Stimulated activated CD4-positive, alpha-beta T cell treated with anti-CD3 and anti-CD28 coated beads, TNF-alpha, amount 100 ng/mL, for 48 hours (primary cell): ENCODE measurements around the gene KLF2.

Source experiments
- DNase-seq, 3 donors: peaks; one replicate each; pipeline ENCODE4 v3.0.0-alpha.2; 2020; ENCODE audit warnings: low read depth in 3 of 3

The KLF2 gene

GRCh38 chr19:16306728-16307402, 17.8 kb upstream of the KLF2 start:
- DNase-seq, result no peak

- DNase-seq, result no peak
Measured at GRCh38 chr19:16308081-16308480, 16.5 kb upstream of the KLF2 start.

GRCh38 chr19:16309643-16310042, 15.0 kb upstream of the KLF2 start:
- no peak for DNase-seq

GRCh38 chr19:16315825-16316505, 8.7 kb upstream of the KLF2 start:
- no peak for DNase-seq

- DNase-seq, result no peak
Measured at GRCh38 chr19:16316506-16316882, 8.1 kb upstream of the KLF2 start.

GRCh38 chr19:16319481-16319880, 5.1 kb upstream of the KLF2 start:
- DNase-seq, result no peak

- DNase-seq, result no peak
Measured at GRCh38 chr19:16320987-16321386, 3.6 kb upstream of the KLF2 start.

GRCh38 chr19:16325161-16325527, 518 bp downstream of the KLF2 start:
- no peak for DNase-seq

- DNase-seq, result no peak
Measured at GRCh38 chr19:16325641-16326400, 1.2 kb downstream of the KLF2 start.

GRCh38 chr19:16326401-16327168, 2.0 kb downstream of the KLF2 start:
- no peak for DNase-seq

- DNase-seq, result no peak
Measured at GRCh38 chr19:16327169-16327475, 2.5 kb downstream of the KLF2 start.

GRCh38 chr19:16327501-16327900, 2.9 kb downstream of the KLF2 start:
- DNase-seq, result no peak

GRCh38 chr19:16327911-16328823, 3.5 kb downstream of the KLF2 start:
- no peak for DNase-seq

GRCh38 chr19:16328824-16329482, 4.3 kb downstream of the KLF2 start:
- DNase-seq, result no peak

- DNase-seq, result peak; percentile 77 to 93 (median 92)
Measured at GRCh38 chr19:16330368-16330801, 5.8 kb downstream of the KLF2 start.

GRCh38 chr19:16330806-16331690, 6.4 kb downstream of the KLF2 start:
- no peak for DNase-seq

GRCh38 chr19:16333001-16333586, 8.5 kb downstream of the KLF2 start:
- DNase-seq, result no peak

- no peak for DNase-seq
Measured at GRCh38 chr19:16334411-16334810, 9.8 kb downstream of the KLF2 start.

- no peak for DNase-seq
Measured at GRCh38 chr19:16335226-16335625, 10.6 kb downstream of the KLF2 start.
